Measurements from ENCODE around the gene CDC34. TPM values are rescaled to one million over a fixed set of nuclear protein-coding genes. Genes with fewer than 3 reads are reported as not detected.

CDC34 gene
- polyA plus RNA-seq, 2 of the 4 experiments (the other 2 are of a cell fraction) = 37.4 to 62.6 TPM

GRCh38 chr19:588093-588740 is 56.7 kb downstream of the CDC34 start:
- DNase-seq (ENCODE audit: low read depth in 1 of 2, low spot score in 1 of 2) (peak in 1 of 2 experiments; percentile 92), FAIRE-seq (no peak), ATAC-seq (peak; percentile 55 to 73)
- Histone ChIP-seq H3K4me1 (peaks cover 53% of the 10 kb centered on the region), H3K9me3 (no peaks in the 10 kb centered on the region), H3K4me2 (peak overlapping the region; percentile 98), H3K27ac (peak overlapping the region; percentile 82 to 93), H3K4me3 (peak overlapping the region; percentile 49; the same call in 2 of the 3 replicates)
- 0 out of 2 replicates have a peak, but pooled peaks have one; percentile 29 for TF ChIP-seq TP53 (CRISPR knock-in tag; IDR thresholded peaks at IDR 0.05)
- TF ChIP-seq SMC3 (IDR thresholded peaks at IDR 0.05) = peak; percentile 56
- 0 out of 2 replicates have a peak, but pooled peaks have one; percentile 14 for TF ChIP-seq ATOH8 (CRISPR knock-in tag; IDR thresholded peaks at IDR 0.05; ENCODE audit: low read depth)
- TF ChIP-seq RNF2 (IDR thresholded peaks at IDR 0.05; ENCODE audit: borderline replicate concordance, low read depth) = no peak
- peak in 1 of 2 experiments; percentile 54; a peak in 2 of 5 replicates for TF ChIP-seq JUN (IDR thresholded peaks at IDR 0.05)
- no peak for TF ChIP-seq CBX2 (IDR thresholded peaks at IDR 0.05; ENCODE audit: borderline replicate concordance, low read depth)
- TF ChIP-seq MAX (IDR thresholded peaks at IDR 0.05) = peak; percentile 29; the same call in 1 of the 2 replicates
- TF ChIP-seq POLR2A (IDR thresholded peaks at IDR 0.05; ENCODE audit: low read length) = 0 out of 2 replicates have a peak, but pooled peaks have one; percentile 13
- peak; percentile 44 to 63 for TF ChIP-seq RAD21 (conservative IDR thresholded peaks at IDR 0.05 in 1 of 2, IDR thresholded peaks at IDR 0.05 in 1 of 2)
- peak; percentile 52 for TF ChIP-seq CTCF (IDR thresholded peaks at IDR 0.05)
- TF ChIP-seq CHD4 (IDR thresholded peaks at IDR 0.05; ENCODE audit: borderline replicate concordance) = no peak
- TF ChIP-seq KDM5A (IDR thresholded peaks at IDR 0.05) = no peak
- ChIA-PET POLR2A (interaction anchor here (0.7 kb wide), 1 partner anchor 16 kb away, joined by 3 read pairs; no protein-coding TSS in a partner anchor), CTCF (interaction anchor here (0.6 to 5.8 kb wide), 17 partner anchors 9 to 146 kb away, joined by 3 to 31 read pairs (median 4); partner anchors contain the start of gene POLRMT)
- WGBS (ENCODE audit: missing lambda C conversion rate) = 0% methylated on average over 6 of the region's 41 CpGs

- ATAC-seq (peak; percentile 15 to 19; a peak in 5 of 6 replicates), DNase-seq (ENCODE audit: low read depth in 1 of 2, low spot score in 1 of 2) (peak in 1 of 2 experiments; percentile 64), FAIRE-seq (no peak)
- WGBS (ENCODE audit: missing lambda C conversion rate) = 5% methylated on average over 4 of the region's 54 CpGs
- ChIA-PET POLR2A (interaction anchor here (0.7 kb wide), 1 partner anchor 15 kb away, joined by 3 read pairs; no protein-coding TSS in a partner anchor), CTCF (interaction anchor here (0.6 to 5.8 kb wide), 15 partner anchors 8 to 145 kb away, joined by 3 to 31 read pairs (median 4); partner anchors contain the start of gene POLRMT)
- no peaks in the 10 kb centered on the region for H3K9me3 ChIP-seq
- H3K4me2 ChIP-seq = peak overlapping the region; percentile 98
- TF ChIP-seq FOXS1 (CRISPR knock-in tag; IDR thresholded peaks at IDR 0.05) (no peak), NPAS2 (CRISPR knock-in tag; IDR thresholded peaks at IDR 0.05; ENCODE audit: borderline replicate concordance) (no peak), BCL3 (IDR thresholded peaks at IDR 0.05) (no peak), MAFK (IDR thresholded peaks at IDR 0.05; ENCODE audit: partially characterized antibody) (no peak), NR3C1 (IDR thresholded peaks at IDR 0.05) (no peak), CHD4 (IDR thresholded peaks at IDR 0.05; ENCODE audit: borderline replicate concordance) (no peak), KDM1A (IDR thresholded peaks at IDR 0.05; ENCODE audit: low read depth) (no peak), HOXB5 (CRISPR knock-in tag; IDR thresholded peaks at IDR 0.05) (no peak), ZC3H11A (IDR thresholded peaks at IDR 0.05) (no peak), ATOH8 (CRISPR knock-in tag; IDR thresholded peaks at IDR 0.05; ENCODE audit: low read depth) (no peak), PBX3 (IDR thresholded peaks at IDR 0.05) (no peak), ELK1 (IDR thresholded peaks at IDR 0.05; ENCODE audit: low read depth, low read length) (no peak), HES2 (IDR thresholded peaks at IDR 0.05) (no peak), SMC3 (IDR thresholded peaks at IDR 0.05) (no peak)
- peak overlapping the region; percentile 82 to 93 for H3K27ac ChIP-seq
- peak overlapping the region; percentile 49 for H3K4me3 ChIP-seq
- peaks cover 52% of the 10 kb centered on the region for H3K4me1 ChIP-seq
These were observed 57.5 kb downstream of the CDC34 start for GRCh38 chr19:588741-589692.
